NCI-H82 treated with DMSO at 0.1 percent for 48 hours (cell line): Measurements from ENCODE around the gene NSF.
"Not testable (repeated sequence)": the region's sequence is repeated elsewhere in the genome, so short reads cannot be mapped to it uniquely, and the experiment has no call there.

Experiments
- DNase-seq: peaks from one replicate; lab custom pipeline; 2025; ENCODE audit not compliant: unreplicated experiment; lab: John Stamatoyannopoulos, UW

The NSF gene

GRCh38 chr17:46590157-46591146 lies at the start of gene NSF:
NSF (plus strand) TSS chr17:46590669; CDS start chr17:46590776, 107 bp downstream.
- DNase-seq: not testable (repeated sequence)

GRCh38 chr17:46548607-46549006 lies 41.9 kb upstream of the NSF start:
- not testable (repeated sequence) for DNase-seq

GRCh38 chr17:46559155-46559554 lies 31.3 kb upstream of the NSF start:
- DNase-seq: not testable (repeated sequence)

- not testable (repeated sequence) for DNase-seq
Observed at GRCh38 chr17:46560048-46560447, 30.4 kb upstream of the NSF start.

DNA sequence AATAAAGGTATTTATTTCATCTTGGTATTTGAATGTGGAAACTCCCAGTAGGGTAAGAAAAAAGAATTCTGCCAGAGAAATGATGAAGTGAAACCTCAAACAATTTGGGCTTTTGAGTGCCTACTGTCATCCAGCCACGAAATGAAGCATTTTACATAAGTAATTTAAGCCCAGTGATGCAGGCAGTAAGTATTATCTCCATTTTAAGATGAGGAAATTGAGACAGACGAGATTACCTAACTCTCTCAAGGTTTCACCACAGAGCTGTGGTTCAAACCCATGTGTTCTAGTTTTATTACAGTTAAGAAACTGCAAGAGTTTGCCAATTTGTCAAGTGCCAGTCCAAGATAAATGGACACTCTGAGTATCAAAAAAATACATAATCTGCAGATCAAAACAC lies 24.2 kb upstream of the NSF start:
- DNase-seq: not testable (repeated sequence)

DNA sequence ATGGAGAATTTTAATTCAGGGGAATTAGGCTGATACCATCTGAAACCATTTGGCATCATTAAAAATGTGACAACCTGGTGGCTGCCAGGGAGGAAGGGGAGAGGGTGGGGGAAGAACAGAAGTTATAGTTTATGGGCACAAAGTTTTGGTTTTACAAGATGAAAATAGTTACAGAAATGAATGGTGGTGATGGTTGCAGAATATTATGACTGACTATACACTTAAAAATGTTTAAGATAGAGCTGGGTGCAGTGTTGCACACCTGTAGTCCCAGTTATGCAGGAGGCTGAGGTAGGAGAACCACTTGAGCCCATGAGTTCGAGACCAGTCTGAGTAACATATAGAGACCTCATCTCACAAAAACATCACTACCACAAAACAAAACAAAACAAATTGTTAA lies 23.5 kb upstream of the NSF start:
- DNase-seq: not testable (repeated sequence)

GRCh38 chr17:46571796-46572195 lies 18.7 kb upstream of the NSF start:
- not testable (repeated sequence) for DNase-seq

GRCh38 chr17:46579083-46580075 lies 11.1 kb upstream of the NSF start, which contains the start of gene ARL17A:
ARL17A (minus strand) TSS chr17:46579691; CDS start chr17:46576322, 3,369 bp downstream.
- DNase-seq: not testable (repeated sequence)

GRCh38 chr17:46580082-46580481 lies 10.4 kb upstream of the NSF start:
- not testable (repeated sequence) for DNase-seq

DNA sequence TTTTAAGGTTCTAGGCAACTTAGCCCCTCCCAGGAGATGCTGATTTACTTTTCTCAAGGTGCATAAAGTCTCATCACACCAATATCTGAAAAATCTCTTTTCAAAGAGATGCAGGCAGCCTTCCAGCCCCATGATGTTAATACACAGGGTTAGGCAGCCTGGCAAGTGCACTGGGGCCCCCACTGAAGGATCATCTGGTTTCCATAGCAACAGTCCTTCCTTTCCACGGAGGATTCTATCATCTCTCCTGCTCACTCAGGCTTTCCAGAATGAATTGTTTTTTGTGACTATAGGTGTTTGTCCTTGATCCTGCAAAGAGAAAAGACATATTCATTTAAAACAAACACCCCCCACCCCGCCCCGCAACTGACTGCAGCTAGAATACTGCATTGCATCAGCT lies 5.0 kb upstream of the NSF start:
- DNase-seq: not testable (repeated sequence)

DNA sequence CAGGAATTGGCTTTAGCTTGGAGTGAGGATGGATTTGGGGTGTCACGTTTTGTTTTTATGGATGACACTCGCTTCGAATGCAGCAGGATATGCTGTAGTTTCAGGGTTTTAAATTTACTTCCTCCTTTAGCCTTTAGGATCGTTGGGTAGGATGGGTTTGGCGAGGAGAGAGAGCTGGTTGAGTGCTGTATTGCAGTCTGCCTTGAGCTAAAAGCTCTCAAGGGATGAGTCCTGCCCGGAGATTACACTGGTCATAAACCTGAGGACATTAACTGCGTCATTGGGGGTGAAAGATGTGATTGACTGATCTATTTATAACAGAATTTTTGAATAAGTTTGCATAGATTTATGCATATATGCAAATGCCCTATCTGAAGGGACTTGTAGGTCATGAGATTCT lies 863 bp downstream of the NSF start:
- DNase-seq: not testable (repeated sequence)

DNA sequence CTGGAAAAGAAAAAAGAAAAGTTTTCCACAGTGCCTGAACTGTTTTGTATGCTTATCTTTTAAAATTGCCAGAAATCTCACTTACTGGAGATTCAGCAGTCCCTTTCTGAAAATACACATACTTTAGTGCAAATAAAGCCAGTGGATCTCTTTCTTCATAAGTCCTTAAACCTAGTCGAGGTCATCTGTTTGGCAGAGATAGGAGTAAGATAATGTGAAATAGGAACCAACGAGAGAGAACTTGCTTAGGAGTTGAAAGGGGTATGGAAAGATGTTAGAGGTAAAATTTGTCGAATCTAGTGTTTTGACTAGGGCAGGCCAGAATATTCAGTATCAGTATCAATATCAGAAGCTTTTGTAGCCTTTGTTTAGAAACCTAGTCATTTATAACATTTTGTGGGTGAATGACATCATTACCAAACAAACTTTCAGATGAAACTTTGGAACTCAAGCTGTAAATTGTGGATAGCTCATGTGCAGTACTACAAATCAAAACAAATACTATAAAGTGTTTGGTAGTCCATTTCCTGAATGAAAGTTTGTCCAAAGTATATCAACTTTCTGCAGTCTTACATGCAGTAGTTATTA lies 8.0 kb downstream of the NSF start:
- DNase-seq: not testable (repeated sequence)

- not testable (repeated sequence) for DNase-seq
Observed at GRCh38 chr17:46600767-46601166, 10.3 kb downstream of the NSF start.

DNA sequence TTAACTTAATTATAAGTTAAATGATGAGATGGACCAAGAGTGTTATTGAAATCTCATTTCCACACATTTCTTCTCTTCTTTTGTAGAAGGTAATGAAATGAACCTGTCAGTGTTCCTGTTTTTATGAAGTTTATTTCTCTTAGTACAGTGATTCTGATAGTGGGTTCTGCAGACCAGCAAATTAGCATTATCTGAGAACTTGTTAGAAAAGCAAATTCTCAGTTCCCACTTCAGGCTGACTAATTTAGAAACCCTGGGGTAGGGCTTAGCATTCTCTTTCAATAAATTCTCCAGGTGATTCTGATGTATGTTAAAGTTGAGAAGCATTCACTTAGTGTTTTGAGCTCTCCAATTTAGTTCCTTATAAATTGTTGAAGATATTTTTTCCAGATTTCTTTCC lies 12.7 kb downstream of the NSF start:
- DNase-seq: not testable (repeated sequence)

- not testable (repeated sequence) for DNase-seq
Observed at GRCh38 chr17:46611304-46611703, 20.8 kb downstream of the NSF start.

DNA sequence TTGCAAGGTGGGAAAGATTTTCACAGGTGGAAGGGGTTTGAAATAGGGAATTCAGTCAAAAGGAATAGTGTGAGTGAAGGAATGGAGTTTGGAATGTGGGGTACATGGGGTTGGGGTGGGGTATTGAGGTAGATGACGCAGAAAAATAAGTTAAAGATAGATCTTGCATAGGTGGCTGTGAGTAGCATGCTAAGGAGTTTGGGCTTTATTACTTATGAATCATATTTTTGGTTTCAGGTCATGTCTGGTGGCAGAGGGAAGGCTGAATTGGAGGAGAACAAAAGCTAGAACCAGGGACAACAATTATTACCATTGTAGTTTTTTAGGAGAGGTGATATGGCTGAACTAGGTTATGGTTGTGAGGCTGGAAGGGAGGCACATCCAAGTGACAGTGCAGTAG lies 23.4 kb downstream of the NSF start:
- DNase-seq: not testable (repeated sequence)

DNA sequence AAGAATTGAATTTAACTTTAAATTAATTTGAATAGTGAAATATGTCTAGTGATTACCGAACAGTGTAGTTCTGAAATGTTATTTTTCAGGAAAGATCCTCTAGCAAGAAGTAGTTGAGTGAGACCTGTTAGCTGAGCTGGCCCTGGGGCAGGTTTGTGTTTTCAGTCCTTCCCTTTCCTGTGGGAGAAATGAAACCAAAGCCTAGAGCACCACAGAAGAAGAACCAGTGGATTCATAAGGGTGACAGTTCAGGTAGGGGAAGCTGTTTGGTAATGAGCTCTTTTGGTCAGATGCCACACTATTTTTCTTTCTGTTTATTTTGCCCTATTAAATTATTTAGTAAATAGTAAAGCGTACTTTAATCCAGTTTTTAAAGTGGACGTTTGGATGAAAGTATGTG lies 26.7 kb downstream of the NSF start:
- DNase-seq: not testable (repeated sequence)

DNA sequence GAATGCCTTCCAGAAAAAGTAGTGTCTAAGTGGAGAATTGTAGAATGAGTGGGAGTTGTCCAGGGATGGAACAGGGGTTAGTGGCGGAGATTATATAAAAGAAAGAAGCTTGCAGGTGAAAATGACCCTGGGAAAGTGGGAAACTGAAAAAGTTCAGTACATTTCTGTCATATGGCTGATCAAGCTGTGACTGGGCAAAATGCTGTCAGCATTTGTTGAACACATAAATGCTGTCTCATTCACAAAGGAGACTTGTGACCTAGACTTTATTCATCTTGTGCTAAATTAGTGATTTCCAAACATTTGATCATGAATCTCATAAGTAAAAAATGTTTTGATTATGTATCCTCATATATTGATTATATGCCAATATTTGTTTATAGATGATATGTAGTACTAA lies 28.5 kb downstream of the NSF start:
- not testable (repeated sequence) for DNase-seq

DNA sequence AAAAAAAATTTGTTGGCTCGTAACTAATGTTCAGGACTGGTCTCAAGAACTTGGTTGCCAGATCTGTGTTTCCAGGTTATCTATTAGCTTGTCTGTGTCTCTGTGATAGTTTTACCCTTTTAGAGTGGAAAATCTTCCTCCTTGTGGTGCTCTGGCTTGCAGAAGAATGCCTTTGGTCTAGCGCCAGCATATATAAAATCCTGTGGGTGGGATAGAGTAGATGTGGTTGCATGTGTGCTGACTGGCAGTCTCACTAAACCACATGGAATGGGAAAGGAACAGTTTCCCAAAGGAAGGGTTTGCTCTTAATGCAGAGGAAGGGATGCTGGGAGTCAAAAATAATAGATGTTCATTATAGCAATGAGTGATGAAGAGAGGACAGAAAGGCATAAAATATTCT lies 33.3 kb downstream of the NSF start:
- not testable (repeated sequence) for DNase-seq

GRCh38 chr17:46624726-46625125 lies 34.3 kb downstream of the NSF start:
- not testable (repeated sequence) for DNase-seq

DNA sequence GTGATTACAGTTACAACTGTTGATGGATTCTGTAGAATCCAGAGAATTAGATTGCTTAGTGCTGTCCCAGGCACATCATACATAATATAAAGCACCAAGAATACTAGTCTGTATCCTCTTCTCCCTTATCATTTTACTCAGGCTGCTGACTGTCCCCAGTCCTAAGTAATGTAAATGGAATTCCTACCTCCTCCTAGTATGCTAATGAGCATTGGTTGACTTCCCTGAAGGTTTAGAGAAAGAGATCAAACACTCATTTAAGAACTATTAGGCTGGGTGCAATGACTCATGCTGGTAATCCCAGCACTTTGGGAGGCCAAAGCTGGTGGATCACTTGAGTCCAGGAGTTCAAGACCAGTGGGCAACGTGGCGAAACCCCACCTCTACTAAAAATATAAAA lies 37.0 kb downstream of the NSF start:
- DNase-seq: not testable (repeated sequence)
